NOMO-1 (cell line): ENCODE data around the gene PLEKHM2.

Source experiments
- DNase-seq, 2 experiments: peaks; one replicate each; lab custom pipeline; 2025; ENCODE audit not compliant: unreplicated experiment in 2 of 2; lab: John Stamatoyannopoulos, UW

Gene PLEKHM2

DNA sequence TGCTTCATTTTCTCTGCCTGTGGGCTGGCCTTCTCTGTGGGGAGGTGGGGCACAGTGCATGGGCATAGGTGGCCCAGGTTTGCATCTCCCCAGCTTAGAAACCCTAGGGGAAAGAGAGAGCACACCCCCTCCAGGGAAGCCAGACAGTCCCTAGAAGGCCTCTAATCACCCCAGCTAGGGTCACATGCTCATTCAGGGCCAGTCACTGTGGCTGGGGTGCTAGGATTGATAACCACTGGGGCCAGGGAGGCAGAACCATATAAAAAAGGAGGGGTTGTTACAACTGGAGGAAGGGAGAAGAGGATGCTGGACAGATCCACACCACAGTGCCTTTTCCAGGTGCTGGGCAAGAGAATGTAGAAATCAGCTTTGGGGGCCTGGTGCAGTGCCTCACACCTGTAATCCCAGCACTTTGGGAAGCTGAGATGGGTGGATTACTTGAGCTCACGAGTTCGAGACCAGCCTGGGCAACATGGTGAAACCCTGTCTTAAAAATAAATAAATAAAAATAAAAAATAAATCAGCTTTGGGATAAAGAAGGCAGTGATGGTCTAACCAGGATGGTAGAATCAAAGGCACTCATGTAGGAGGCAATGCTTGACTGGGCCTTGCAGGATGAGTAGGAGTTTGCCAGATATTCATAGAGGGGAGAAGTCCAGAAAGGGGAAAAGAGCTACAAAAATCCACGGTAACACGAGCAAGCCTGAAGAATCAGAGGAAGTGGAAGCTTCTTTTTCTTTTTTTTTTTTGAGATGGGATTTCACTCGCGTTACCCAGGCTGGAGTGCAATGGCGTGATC is 94.0 kb downstream of the PLEKHM2 start:
- no peak for DNase-seq
